ENCODE measurements around the gene DNAJB13. TPM values are rescaled to one million over a fixed set of nuclear protein-coding genes. Genes with fewer than 3 reads are reported as not detected.
"Not testable (repeated sequence)": the region's sequence is repeated elsewhere in the genome, so short reads cannot be mapped to it uniquely, and the experiment has no call there.

Gene DNAJB13
- under 1 TPM in 9 of 10 donors, not detected in 1; 0.15 to 0.95 (median 0.29) TPM for polyA plus RNA-seq (ENCODE audit: insufficient read length in 10 of 10)
- long read RNA-seq, donor 1, result 0 reads
- long read RNA-seq, donor 2, result 0 reads
- long read RNA-seq, donor 3, result 0 reads
- long read RNA-seq, donor 4, result 0 reads
- long read RNA-seq, donor 5, result 0 reads
- long read RNA-seq, donor 6, result 0 reads
- long read RNA-seq, donor 7, result 0 reads
- long read RNA-seq, donor 8, result 0 reads
- long read RNA-seq, donor 9, result 0 reads

GRCh38 chr11:73950869-73951710 lies at the start of gene DNAJB13:
Gene DNAJB13 (plus strand): TSS chr11:73951026. CDS start chr11:73951070, 44 bp downstream.
- peak in 1 of 3 donors; percentile 36 for DNase-seq

- no peak for DNase-seq
Observed at GRCh38 chr11:73902303-73902702, 48.5 kb upstream of the DNAJB13 start.

GRCh38 chr11:73907191-73907590 lies 43.6 kb upstream of the DNAJB13 start:
- DNase-seq, result no peak

GRCh38 chr11:73912026-73912425 lies 38.8 kb upstream of the DNAJB13 start:
- no peak for DNase-seq

- no peak for DNase-seq
Observed at GRCh38 chr11:73913472-73913871, 37.4 kb upstream of the DNAJB13 start.

GRCh38 chr11:73914284-73914683 lies 36.5 kb upstream of the DNAJB13 start:
- no peak for DNase-seq

- peak in 1 of 3 donors; percentile 10 for DNase-seq
Observed at GRCh38 chr11:73916435-73916834, 34.4 kb upstream of the DNAJB13 start.

- no peak for DNase-seq
Observed at GRCh38 chr11:73921180-73921579, 29.6 kb upstream of the DNAJB13 start.

GRCh38 chr11:73929388-73929787 lies 21.4 kb upstream of the DNAJB13 start:
- DNase-seq, result no peak

GRCh38 chr11:73931039-73931645 lies 19.7 kb upstream of the DNAJB13 start:
- peak; percentile 14 to 39 (median 25) for DNase-seq

GRCh38 chr11:73931951-73932350 lies 18.9 kb upstream of the DNAJB13 start:
- DNase-seq, result no peak

- DNase-seq, result no peak
Observed at GRCh38 chr11:73932781-73933180, 18.0 kb upstream of the DNAJB13 start.

GRCh38 chr11:73936047-73936446 lies 14.8 kb upstream of the DNAJB13 start:
- DNase-seq, result not testable (repeated sequence)

- no peak for DNase-seq
Observed at GRCh38 chr11:73939096-73939495, 11.7 kb upstream of the DNAJB13 start.

- DNase-seq, result no peak
Observed at GRCh38 chr11:73940801-73941570, 9.8 kb upstream of the DNAJB13 start.

- no peak for DNase-seq
Observed at GRCh38 chr11:73942010-73942409, 8.8 kb upstream of the DNAJB13 start.

GRCh38 chr11:73944085-73944484 lies 6.7 kb upstream of the DNAJB13 start:
- DNase-seq, result no peak

GRCh38 chr11:73944901-73945300 lies 5.9 kb upstream of the DNAJB13 start:
- DNase-seq, result no peak

- no peak for DNase-seq
Observed at GRCh38 chr11:73945396-73945795, 5.4 kb upstream of the DNAJB13 start.

- DNase-seq, result no peak
Observed at GRCh38 chr11:73946798-73947458, 3.9 kb upstream of the DNAJB13 start.

- DNase-seq, result no peak
Observed at GRCh38 chr11:73949246-73949645, 1.6 kb upstream of the DNAJB13 start.
